Spinal cord (tissue), 10 donors: ENCODE data around the gene MTMR2. TPM values are rescaled to one million over a fixed set of nuclear protein-coding genes. Genes with fewer than 3 reads are reported as not detected.

Experiments used
- DNase-seq, 6 donors: peaks; one replicate each; pipeline versions ENCODE4 v3.0.0 to v3.0.0-alpha.2; 2013 to 2015; ENCODE audit warnings: low spot score in 6 of 6, low read depth in 4 of 6
- H3K27ac ChIP-seq: one replicate; pipeline ENCODE4 v1.5.1; 2013; ENCODE audit warnings: low read depth, low read length, control low read depth
- H3K27me3 ChIP-seq: one replicate; pipeline ENCODE4 v1.6.1; 2013; ENCODE audit warnings: low read length; ENCODE audit not compliant: control insufficient read depth, insufficient read depth
- H3K36me3 ChIP-seq: one replicate; pipeline ENCODE4 v1.6.1; 2013; ENCODE audit warnings: low read length; ENCODE audit not compliant: control insufficient read depth, insufficient read depth
- H3K4me1 ChIP-seq: one replicate; pipeline ENCODE4 v1.6.1; 2013; ENCODE audit warnings: low read length; ENCODE audit not compliant: control insufficient read depth, insufficient read depth
- H3K4me3 ChIP-seq: one replicate; pipeline ENCODE4 v1.5.1; 2013; ENCODE audit warnings: low read depth, low read length, control low read depth
- H3K9me3 ChIP-seq: one replicate; pipeline ENCODE4 v1.6.1; 2013; ENCODE audit warnings: low read length; ENCODE audit not compliant: control insufficient read depth, insufficient read depth
- WGBS: methylation state at CpG from one replicate; pipeline ENCODE4 v1.1.5; 2013; ENCODE audit warnings: missing lambda C conversion rate; ENCODE audit not compliant: insufficient coverage; 5-methylcytosine and 5-hydroxymethylcytosine counted together
- polyA plus RNA-seq, 2 donors: library from polyadenylated mRNA; unstranded; fragments of 120-200 nt; gene quantifications; one replicate each; pipeline ENCODE4 v1.2.1, GENCODE V29; 2013; ENCODE audit not compliant: insufficient read length in 2 of 2
- total RNA-seq, 2 donors: library from RNA; depleted of rRNA in 1 of 2; stranded (reverse); fragments of 120-200 nt in 1 of 2; fragments of >200 nt in 1 of 2; gene quantifications; one replicate each; pipeline versions ENCODE4 v1.2.3 to v1.2.4, GENCODE V29; 2013 to 2014
- donor health status: healthy.

MTMR2 gene
- total and polyA plus RNA-seq, 4 donors, result 33.5 to 54.3 (median 41.2) TPM

GRCh38 chr11:95911369-95911759 is 12.5 kb downstream of the MTMR2 start:
- no peak for DNase-seq
- Histone ChIP-seq H3K4me1 (no peaks in the 10 kb centered on the region), H3K36me3 (no peaks in the 10 kb centered on the region), H3K9me3 (peaks cover 2% of the 10 kb centered on the region), H3K4me3 (no peak overlapping the region), H3K27ac (no peak overlapping the region), H3K27me3 (no peaks in the 10 kb centered on the region)
- 80% methylated on average over 1 of the region's 3 CpGs for WGBS

GRCh38 chr11:95910638-95911368 is 13.1 kb downstream of the MTMR2 start:
- WGBS, result 100% methylated on average over 1 of the region's 4 CpGs
- H3K27ac ChIP-seq, result no peak overlapping the region
- no peak overlapping the region for H3K4me3 ChIP-seq

GRCh38 chr11:95908826-95909225 is 15.1 kb downstream of the MTMR2 start:
- Histone ChIP-seq H3K9me3 (peaks cover 2% of the 10 kb centered on the region), H3K27ac (no peak overlapping the region), H3K36me3 (no peaks in the 10 kb centered on the region), H3K4me1 (no peaks in the 10 kb centered on the region), H3K4me3 (no peak overlapping the region), H3K27me3 (no peaks in the 10 kb centered on the region)
- no peak for DNase-seq

More at GRCh38 chr11:95910638-95911368, 13.1 kb downstream of the MTMR2 start:
- peaks cover 2% of the 10 kb centered on the region for H3K9me3 ChIP-seq
- no peaks in the 10 kb centered on the region for H3K4me1 ChIP-seq
- H3K27me3 ChIP-seq, result no peaks in the 10 kb centered on the region
- no peaks in the 10 kb centered on the region for H3K36me3 ChIP-seq
- no peak for DNase-seq

- Histone ChIP-seq H3K36me3 (no peaks in the 10 kb centered on the region), H3K27me3 (no peaks in the 10 kb centered on the region), H3K9me3 (peaks cover 2% of the 10 kb centered on the region), H3K4me1 (no peaks in the 10 kb centered on the region), H3K27ac (no peak overlapping the region), H3K4me3 (no peak overlapping the region)
- no peak for DNase-seq
- 94% methylated on average over 5 of the region's 5 CpGs for WGBS
Measured at GRCh38 chr11:95907476-95907875, 16.4 kb downstream of the MTMR2 start.

GRCh38 chr11:95904009-95904650 is 19.8 kb downstream of the MTMR2 start:
- no peak for DNase-seq
- H3K27ac ChIP-seq, result no peak overlapping the region
- no peaks in the 10 kb centered on the region for H3K36me3 ChIP-seq
- WGBS, result 83% methylated on average over 2 of the region's 5 CpGs
- H3K4me1 ChIP-seq, result no peaks in the 10 kb centered on the region
- H3K9me3 ChIP-seq, result peaks cover 2% of the 10 kb centered on the region
- no peaks in the 10 kb centered on the region for H3K27me3 ChIP-seq
- no peak overlapping the region for H3K4me3 ChIP-seq

- Histone ChIP-seq H3K27me3 (no peaks in the 10 kb centered on the region), H3K36me3 (no peaks in the 10 kb centered on the region), H3K27ac (no peak overlapping the region), H3K4me3 (no peak overlapping the region), H3K4me1 (no peaks in the 10 kb centered on the region), H3K9me3 (no peaks in the 10 kb centered on the region)
- DNase-seq, result no peak
- 100% methylated on average over 2 of the region's 2 CpGs for WGBS
Measured at GRCh38 chr11:95898782-95899181, 25.1 kb downstream of the MTMR2 start.

GRCh38 chr11:95897731-95898130 is 26.2 kb downstream of the MTMR2 start:
- no peaks in the 10 kb centered on the region for H3K36me3 ChIP-seq
- 93% methylated on average over 5 of the region's 7 CpGs for WGBS
- no peak overlapping the region for H3K4me3 ChIP-seq
- H3K27ac ChIP-seq, result no peak overlapping the region
- no peaks in the 10 kb centered on the region for H3K4me1 ChIP-seq
- no peak for DNase-seq
- H3K9me3 ChIP-seq, result no peaks in the 10 kb centered on the region
- no peaks in the 10 kb centered on the region for H3K27me3 ChIP-seq

GRCh38 chr11:95895815-95896214 is 28.1 kb downstream of the MTMR2 start:
- Histone ChIP-seq H3K36me3 (no peaks in the 10 kb centered on the region), H3K9me3 (no peaks in the 10 kb centered on the region), H3K4me1 (no peaks in the 10 kb centered on the region), H3K27me3 (no peaks in the 10 kb centered on the region), H3K4me3 (no peak overlapping the region), H3K27ac (no peak overlapping the region)
- no peak for DNase-seq

- H3K36me3 ChIP-seq, result no peaks in the 10 kb centered on the region
- H3K4me3 ChIP-seq, result no peak overlapping the region
- H3K9me3 ChIP-seq, result no peaks in the 10 kb centered on the region
- DNase-seq, result no peak
- WGBS, result 92% methylated on average over 4 of the region's 4 CpGs
- no peak overlapping the region for H3K27ac ChIP-seq
- H3K4me1 ChIP-seq, result no peaks in the 10 kb centered on the region
- H3K27me3 ChIP-seq, result no peaks in the 10 kb centered on the region
Measured at GRCh38 chr11:95892892-95893570, 30.9 kb downstream of the MTMR2 start.

GRCh38 chr11:95892492-95892891 is 31.4 kb downstream of the MTMR2 start:
- Histone ChIP-seq H3K9me3 (no peaks in the 10 kb centered on the region), H3K4me3 (no peak overlapping the region), H3K4me1 (no peaks in the 10 kb centered on the region), H3K27me3 (no peaks in the 10 kb centered on the region), H3K36me3 (no peaks in the 10 kb centered on the region), H3K27ac (no peak overlapping the region)
- WGBS, result 90% methylated on average over 2 of the region's 2 CpGs
- no peak for DNase-seq
